Measurements from ENCODE around the gene MCM3.

DNA sequence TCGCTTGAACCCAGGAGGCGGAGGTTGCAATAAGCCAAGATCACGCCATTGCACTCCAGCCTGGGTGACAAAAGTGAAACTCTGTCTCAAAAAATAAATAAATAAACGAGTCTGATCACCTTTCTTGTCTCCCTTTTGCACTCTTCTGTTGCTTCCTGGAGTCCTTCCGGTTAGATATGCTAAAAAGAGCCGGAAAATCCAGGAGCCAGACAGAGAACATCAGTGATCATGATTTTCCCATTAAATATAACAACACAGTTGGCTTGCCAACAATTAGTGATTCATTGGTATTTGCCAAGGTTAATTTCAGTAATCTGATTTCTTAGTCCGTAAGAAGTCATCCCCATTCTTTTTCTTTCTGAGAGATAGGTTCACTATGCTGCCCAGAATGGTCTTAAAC, 3.7 kb upstream of the MCM3 start:
- TF ChIP-seq, protein P1, sequence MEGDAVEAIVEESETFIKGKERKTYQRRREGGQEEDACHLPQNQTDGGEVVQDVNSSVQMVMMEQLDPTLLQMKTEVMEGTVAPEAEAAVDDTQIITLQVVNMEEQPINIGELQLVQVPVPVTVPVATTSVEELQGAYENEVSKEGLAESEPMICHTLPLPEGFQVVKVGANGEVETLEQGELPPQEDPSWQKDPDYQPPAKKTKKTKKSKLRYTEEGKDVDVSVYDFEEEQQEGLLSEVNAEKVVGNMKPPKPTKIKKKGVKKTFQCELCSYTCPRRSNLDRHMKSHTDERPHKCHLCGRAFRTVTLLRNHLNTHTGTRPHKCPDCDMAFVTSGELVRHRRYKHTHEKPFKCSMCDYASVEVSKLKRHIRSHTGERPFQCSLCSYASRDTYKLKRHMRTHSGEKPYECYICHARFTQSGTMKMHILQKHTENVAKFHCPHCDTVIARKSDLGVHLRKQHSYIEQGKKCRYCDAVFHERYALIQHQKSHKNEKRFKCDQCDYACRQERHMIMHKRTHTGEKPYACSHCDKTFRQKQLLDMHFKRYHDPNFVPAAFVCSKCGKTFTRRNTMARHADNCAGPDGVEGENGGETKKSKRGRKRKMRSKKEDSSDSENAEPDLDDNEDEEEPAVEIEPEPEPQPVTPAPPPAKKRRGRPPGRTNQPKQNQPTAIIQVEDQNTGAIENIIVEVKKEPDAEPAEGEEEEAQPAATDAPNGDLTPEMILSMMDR (IDR thresholded peaks at IDR 0.05): no peak
- TF ChIP-seq POLR2A (IDR thresholded peaks at IDR 0.05): no peak

Measured in uterus (tissue), 2 donors.